HepG2 (cell line): ENCODE results near the gene CLIC6.

Experiments used
- EZH2 ChIP-seq: conservative IDR thresholded peaks from 2 replicates; pipeline ENCODE4 v1.6.1; 2012; ENCODE audit warnings: mild to moderate bottlenecking, low read depth, low read length, moderate library complexity
- HOXA7 ChIP-seq: sonication (generic); formaldehyde crosslinking; IDR thresholded peaks from 2 replicates; pipeline ENCODE4 v1.8.1; 2022; ENCODE audit warnings: mild to moderate bottlenecking, missing genetic modification reagents, moderate library complexity
- PHF8 ChIP-seq: sonication (generic); formaldehyde crosslinking; IDR thresholded peaks from 2 replicates; pipeline ENCODE4 v1.5.0; 2020; ENCODE audit warnings: missing genetic modification reagents
- ZKSCAN8 ChIP-seq: IDR thresholded peaks from 2 replicates; pipeline ENCODE4 v1.6.1; 2016; ENCODE audit warnings: borderline replicate concordance, missing genetic modification reagents, missing compliant biosample characterization

DNA sequence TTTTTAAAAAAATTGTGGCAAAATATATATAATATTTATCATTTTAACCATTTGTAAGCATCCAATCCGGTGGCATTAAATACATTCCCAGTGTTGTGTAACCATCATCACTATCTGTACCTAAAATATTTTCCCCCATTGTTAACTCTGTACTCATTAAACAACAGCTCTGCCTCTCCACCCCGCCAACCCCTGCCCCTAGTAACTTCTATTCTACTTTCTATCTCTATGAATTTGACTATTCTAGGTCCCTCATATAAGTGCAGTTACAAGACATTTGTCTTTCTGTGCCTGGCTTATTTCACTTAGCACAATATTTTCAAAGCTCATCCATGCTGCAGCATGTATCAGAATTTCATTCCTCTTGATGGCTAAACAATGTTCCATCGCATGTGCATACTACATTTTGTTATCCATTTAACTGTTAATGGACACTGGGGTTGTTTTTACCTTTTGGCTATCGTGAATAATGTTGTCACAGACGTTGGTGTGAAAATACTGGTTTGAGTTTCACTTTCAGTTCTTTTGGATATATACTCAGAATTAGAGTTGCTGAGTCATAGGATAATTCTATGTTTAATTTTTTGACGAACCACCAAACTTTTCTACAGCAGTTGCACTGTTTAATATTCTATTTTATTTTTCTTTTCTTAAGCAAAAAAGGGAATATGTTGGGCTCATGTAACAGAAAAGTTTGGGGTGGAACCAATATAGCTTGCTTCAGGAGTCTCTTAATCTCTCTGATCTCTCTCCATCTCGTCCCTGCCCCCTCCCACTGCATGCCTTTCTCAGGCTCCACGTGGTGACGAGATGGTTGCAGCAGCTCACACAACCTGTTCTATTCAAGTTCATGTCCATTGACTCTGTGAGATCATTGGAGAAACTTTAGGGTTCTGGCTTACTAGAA is 28.7 kb upstream of the CLIC6 start:
- TF ChIP-seq HOXA7 (CRISPR knock-in tag) (no peak), EZH2 (no peak), PHF8 (CRISPR knock-in tag) (no peak), ZKSCAN8 (CRISPR knock-in tag) (no peak)
